Measurements from ENCODE around the gene RNF215. TPM values are rescaled to one million over a fixed set of nuclear protein-coding genes. Genes with fewer than 3 reads are reported as not detected.

The RNF215 gene
- total RNA-seq, 1 experiment from 2014 or later: 18.4 TPM

DNA sequence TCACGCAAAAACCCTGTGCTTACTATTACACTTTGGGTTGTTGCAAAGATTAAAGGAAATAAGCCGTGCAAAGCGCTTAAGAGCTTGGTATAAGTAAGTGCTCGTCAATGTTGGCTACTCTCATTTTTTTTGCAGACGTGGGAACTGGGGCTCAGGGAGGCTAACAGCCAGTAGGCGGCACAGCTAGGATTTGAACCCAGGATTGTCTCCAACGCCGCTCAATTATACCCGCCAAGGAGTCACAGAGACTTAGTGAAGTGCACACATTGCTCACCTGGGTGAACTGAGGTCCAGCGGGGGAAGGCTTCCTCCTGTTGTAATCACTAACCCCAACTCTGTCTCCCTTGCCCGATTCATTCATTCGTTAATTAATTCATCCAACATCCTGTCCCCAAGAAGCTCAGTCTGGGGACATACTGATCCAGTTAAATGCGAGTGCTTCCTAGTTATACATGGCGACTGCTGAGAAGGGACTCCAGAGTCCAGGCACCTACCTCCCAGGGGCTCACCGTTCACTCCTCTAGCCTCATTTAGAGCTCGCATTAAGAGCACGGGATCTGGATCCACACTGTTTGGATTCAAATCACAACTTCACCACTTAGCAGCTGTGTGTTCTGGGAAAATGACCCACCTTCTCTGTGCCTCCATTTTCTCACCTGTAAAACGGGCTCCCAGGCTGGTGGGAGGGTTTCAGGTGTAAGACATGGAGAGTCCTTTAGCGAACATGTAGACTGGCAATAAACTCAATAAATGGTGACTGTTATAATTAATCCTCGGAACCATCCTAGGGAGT is 37.5 kb upstream of the RNF215 start:
- TF ChIP-seq, protein P1, sequence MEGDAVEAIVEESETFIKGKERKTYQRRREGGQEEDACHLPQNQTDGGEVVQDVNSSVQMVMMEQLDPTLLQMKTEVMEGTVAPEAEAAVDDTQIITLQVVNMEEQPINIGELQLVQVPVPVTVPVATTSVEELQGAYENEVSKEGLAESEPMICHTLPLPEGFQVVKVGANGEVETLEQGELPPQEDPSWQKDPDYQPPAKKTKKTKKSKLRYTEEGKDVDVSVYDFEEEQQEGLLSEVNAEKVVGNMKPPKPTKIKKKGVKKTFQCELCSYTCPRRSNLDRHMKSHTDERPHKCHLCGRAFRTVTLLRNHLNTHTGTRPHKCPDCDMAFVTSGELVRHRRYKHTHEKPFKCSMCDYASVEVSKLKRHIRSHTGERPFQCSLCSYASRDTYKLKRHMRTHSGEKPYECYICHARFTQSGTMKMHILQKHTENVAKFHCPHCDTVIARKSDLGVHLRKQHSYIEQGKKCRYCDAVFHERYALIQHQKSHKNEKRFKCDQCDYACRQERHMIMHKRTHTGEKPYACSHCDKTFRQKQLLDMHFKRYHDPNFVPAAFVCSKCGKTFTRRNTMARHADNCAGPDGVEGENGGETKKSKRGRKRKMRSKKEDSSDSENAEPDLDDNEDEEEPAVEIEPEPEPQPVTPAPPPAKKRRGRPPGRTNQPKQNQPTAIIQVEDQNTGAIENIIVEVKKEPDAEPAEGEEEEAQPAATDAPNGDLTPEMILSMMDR (IDR thresholded peaks at IDR 0.05; ENCODE audit: unreplicated experiment): peak; percentile 10
- Mint-ChIP-seq H3K4me3 (ENCODE audit: unreplicated experiment) (peak overlapping the region; percentile 90), H3K27ac (ENCODE audit: low read depth, unreplicated experiment) (peak overlapping the region; percentile 97), H3K27me3 (ENCODE audit: insufficient read depth, unreplicated experiment) (no peaks in the 10 kb centered on the region), H3K36me3 (ENCODE audit: insufficient read depth, unreplicated experiment) (peaks cover 44% of the 10 kb centered on the region), H3K4me1 (ENCODE audit: insufficient read depth, unreplicated experiment) (peaks cover 44% of the 10 kb centered on the region), H3K9me3 (ENCODE audit: unreplicated experiment) (no peaks in the 10 kb centered on the region)
- TSS peak; percentile 7 for BruUV-seq (replicated peaks)
- POLR2A ChIA-PET: interaction anchor here (0.5 to 14.3 kb wide), 14 partner anchors 8 to 544 kb away, joined by 3 to 532 read pairs (median 6); partner anchors contain the start of genes CASTOR1, CCDC157, MORC2 and PES1
- DNase-seq (ENCODE audit: unreplicated experiment): peak; percentile 67
- CTCF ChIA-PET: interaction anchor here (0.6 to 8.4 kb wide), 15 partner anchors 12 to 331 kb away, joined by 3 to 83 read pairs (median 4); partner anchors contain the start of gene SEC14L2
- intact Hi-C loops (cut with micrococcal nuclease): loop anchor here (5.0 kb wide), 1 partner anchor 217 kb away; no protein-coding TSS in a partner anchor

DNA sequence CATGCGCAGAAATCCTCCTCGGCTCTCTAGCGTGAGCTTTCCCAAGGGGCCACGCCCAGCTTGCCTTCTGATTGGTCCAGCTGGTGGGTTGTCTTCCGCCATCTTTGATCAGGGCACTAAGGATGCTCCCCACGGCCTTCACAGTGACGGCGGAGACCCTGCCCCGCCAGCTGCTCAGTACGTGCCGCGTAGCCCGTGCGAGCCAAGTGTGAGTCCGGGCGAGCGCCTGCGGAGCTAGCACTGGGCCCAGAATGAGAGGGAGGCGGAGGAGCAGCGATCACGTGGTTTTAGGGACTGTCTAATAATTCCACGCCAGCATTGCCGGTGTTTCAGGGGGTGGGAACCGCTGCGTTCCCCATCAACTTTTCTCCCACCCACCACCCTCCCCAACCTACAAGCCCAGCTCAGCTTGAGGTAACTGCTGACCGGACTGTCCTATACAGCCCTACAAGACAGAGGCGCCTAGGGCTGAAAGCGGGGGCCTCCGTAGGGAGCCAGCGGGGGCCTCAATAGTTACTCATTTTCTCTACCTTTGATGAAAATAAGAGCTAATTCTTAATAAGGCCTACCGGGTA is 36.8 kb upstream of the RNF215 start:
- H3K36me3 Mint-ChIP-seq (ENCODE audit: insufficient read depth, unreplicated experiment): peaks cover 51% of the 10 kb centered on the region
- H3K4me3 Mint-ChIP-seq (ENCODE audit: unreplicated experiment): peak overlapping the region; percentile 90
- TF ChIP-seq, protein P1 (IDR thresholded peaks at IDR 0.05; ENCODE audit: unreplicated experiment): no peak
- no peaks in the 10 kb centered on the region for H3K27me3 Mint-ChIP-seq (ENCODE audit: insufficient read depth, unreplicated experiment)
- ChIA-PET CTCF (interaction anchor here (0.6 to 8.4 kb wide), 14 partner anchors 11 to 332 kb away, joined by 3 to 83 read pairs (median 6); partner anchors contain the start of gene SEC14L2), POLR2A (interaction anchor here (0.5 to 14.3 kb wide), 19 partner anchors 9 to 827 kb away, joined by 3 to 532 read pairs (median 4); partner anchors contain the start of genes CASTOR1, CCDC157, MORC2 and PES1)
- peaks cover 44% of the 10 kb centered on the region for H3K4me1 Mint-ChIP-seq (ENCODE audit: insufficient read depth, unreplicated experiment)
- H3K9me3 Mint-ChIP-seq (ENCODE audit: unreplicated experiment): no peaks in the 10 kb centered on the region
- peak overlapping the region; percentile 97 for H3K27ac Mint-ChIP-seq (ENCODE audit: low read depth, unreplicated experiment)
- intact Hi-C loops (cut with micrococcal nuclease): no loop called here
- DNase-seq (ENCODE audit: unreplicated experiment): peak; percentile 100
- no TSS peak for BruUV-seq (replicated peaks)

DNA sequence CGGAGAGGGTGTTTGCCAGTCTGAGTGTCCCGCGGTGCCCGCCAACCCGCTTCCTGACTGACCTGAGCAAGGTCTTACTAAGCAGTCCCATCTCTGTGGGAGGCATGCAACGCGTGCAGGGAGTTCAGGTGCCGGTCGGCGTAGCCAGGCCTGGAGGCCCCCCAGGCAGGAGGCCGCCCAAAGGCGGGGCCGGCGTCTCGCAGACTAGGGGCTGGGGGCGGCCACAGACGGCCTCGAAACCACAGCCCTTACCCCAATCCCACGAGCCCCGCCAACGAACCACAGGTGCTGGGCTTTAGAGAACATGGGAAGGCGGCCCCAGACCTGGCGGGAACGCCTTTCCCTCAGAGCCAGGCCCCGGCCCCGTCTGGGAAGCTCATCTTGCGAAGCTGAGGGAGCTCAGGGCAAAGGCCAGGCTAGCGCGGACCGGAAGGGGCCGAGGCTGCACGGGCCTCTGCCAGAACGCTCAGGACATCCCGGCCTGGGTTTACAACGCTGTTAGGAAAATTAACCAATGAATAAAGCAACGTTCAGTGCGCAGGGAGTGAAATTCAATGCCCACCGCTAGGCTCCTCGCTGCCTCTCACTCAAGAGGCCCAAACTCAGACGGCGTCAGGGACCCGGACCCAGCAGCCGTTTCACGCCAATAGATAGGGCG is 36.2 kb upstream of the RNF215 start:
- Mint-ChIP-seq H3K36me3 (ENCODE audit: insufficient read depth, unreplicated experiment) (peaks cover 54% of the 10 kb centered on the region), H3K4me1 (ENCODE audit: insufficient read depth, unreplicated experiment) (peaks cover 44% of the 10 kb centered on the region), H3K9me3 (ENCODE audit: unreplicated experiment) (no peaks in the 10 kb centered on the region), H3K27me3 (ENCODE audit: insufficient read depth, unreplicated experiment) (no peaks in the 10 kb centered on the region), H3K4me3 (ENCODE audit: unreplicated experiment) (peak overlapping the region; percentile 90), H3K27ac (ENCODE audit: low read depth, unreplicated experiment) (peak overlapping the region; percentile 97)
- TF ChIP-seq, protein P1 (IDR thresholded peaks at IDR 0.05; ENCODE audit: unreplicated experiment): no peak
- intact Hi-C loops (cut with micrococcal nuclease): no loop called here
- DNase-seq (ENCODE audit: unreplicated experiment): no peak
- BruUV-seq (replicated peaks): TSS peak; percentile 54
- ChIA-PET POLR2A (interaction anchor here (0.6 to 14.3 kb wide), 17 partner anchors 10 to 827 kb away, joined by 3 to 532 read pairs (median 4); partner anchors contain the start of genes CASTOR1, CCDC157, MORC2 and PES1), CTCF (interaction anchor here (0.7 to 8.4 kb wide), 11 partner anchors 11 to 315 kb away, joined by 3 to 83 read pairs (median 7); partner anchors contain the start of gene SEC14L2)
